ENCODE data around the gene P4HTM.

Gene P4HTM

GRCh38 chr3:48997714-48998637, 7.9 kb downstream of the P4HTM start:
- Histone ChIP-seq H3K36me3 (ENCODE audit: control insufficient read depth in 2 of 2, insufficient read depth in 2 of 2, low read length in 2 of 2) (peaks cover 10 to 12% of the 10 kb centered on the region in 2 donors), H3K9me3 (ENCODE audit: control insufficient read depth in 2 of 2, low read length in 2 of 2) (no peaks in the 10 kb centered on the region), H3K4me3 (ENCODE audit: low read length in 2 of 2) (no peak overlapping the region), H3K27ac (ENCODE audit: low read length) (no peak overlapping the region), H3K27me3 (ENCODE audit: control insufficient read depth in 1 of 2, insufficient read depth in 2 of 2, low read length in 2 of 2) (no peaks in the 10 kb centered on the region), H3K4me1 (ENCODE audit: control insufficient read depth, insufficient read depth, low read length) (no peaks in the 10 kb centered on the region), H3K9ac (ENCODE audit: low read length in 2 of 2) (no peak overlapping the region)

- H3K9me3 ChIP-seq (ENCODE audit: control insufficient read depth in 2 of 2, low read length in 2 of 2): no peaks in the 10 kb centered on the region
- H3K4me1 ChIP-seq (ENCODE audit: control insufficient read depth, insufficient read depth, low read length): no peaks in the 10 kb centered on the region
- no peak overlapping the region for H3K4me3 ChIP-seq (ENCODE audit: low read length in 2 of 2)
- H3K9ac ChIP-seq (ENCODE audit: low read length in 2 of 2): no peak overlapping the region
- no peak overlapping the region for H3K27ac ChIP-seq (ENCODE audit: low read length)
- H3K36me3 ChIP-seq (ENCODE audit: control insufficient read depth in 2 of 2, insufficient read depth in 2 of 2, low read length in 2 of 2): peaks cover 9 to 13% of the 10 kb centered on the region in 2 donors
- no peaks in the 10 kb centered on the region for H3K27me3 ChIP-seq (ENCODE audit: control insufficient read depth in 1 of 2, insufficient read depth in 2 of 2, low read length in 2 of 2)
Measured at GRCh38 chr3:48999085-48999858, 9.2 kb downstream of the P4HTM start.

GRCh38 chr3:49001155-49001554, 11.1 kb downstream of the P4HTM start:
- no peak overlapping the region for H3K4me3 ChIP-seq (ENCODE audit: low read length in 2 of 2)
- peaks cover 3% of the 10 kb centered on the region for H3K4me1 ChIP-seq (ENCODE audit: control insufficient read depth, insufficient read depth, low read length)
- H3K9ac ChIP-seq (ENCODE audit: low read length in 2 of 2): no peak overlapping the region
- H3K27me3 ChIP-seq (ENCODE audit: control insufficient read depth in 1 of 2, insufficient read depth in 2 of 2, low read length in 2 of 2): no peaks in the 10 kb centered on the region
- no peak overlapping the region for H3K27ac ChIP-seq (ENCODE audit: low read length)
- peaks cover 3 to 12% of the 10 kb centered on the region in 2 donors for H3K36me3 ChIP-seq (ENCODE audit: control insufficient read depth in 2 of 2, insufficient read depth in 2 of 2, low read length in 2 of 2)
- H3K9me3 ChIP-seq (ENCODE audit: control insufficient read depth in 2 of 2, low read length in 2 of 2): no peaks in the 10 kb centered on the region

GRCh38 chr3:49004352-49005302, 14.6 kb downstream of the P4HTM start:
- no peak overlapping the region for H3K27ac ChIP-seq (ENCODE audit: low read length)
- H3K4me1 ChIP-seq (ENCODE audit: control insufficient read depth, insufficient read depth, low read length): peaks cover 18% of the 10 kb centered on the region
- no peak overlapping the region for H3K9ac ChIP-seq (ENCODE audit: low read length in 2 of 2)
- no peak overlapping the region for H3K4me3 ChIP-seq (ENCODE audit: low read length in 2 of 2)
- no peaks in the 10 kb centered on the region for H3K27me3 ChIP-seq (ENCODE audit: control insufficient read depth in 1 of 2, insufficient read depth in 2 of 2, low read length in 2 of 2)
- no peaks in the 10 kb centered on the region for H3K9me3 ChIP-seq (ENCODE audit: control insufficient read depth in 2 of 2, low read length in 2 of 2)
- peaks cover 0 to 9% of the 10 kb centered on the region in 2 donors for H3K36me3 ChIP-seq (ENCODE audit: control insufficient read depth in 2 of 2, insufficient read depth in 2 of 2, low read length in 2 of 2)

GRCh38 chr3:49005303-49005680, 15.3 kb downstream of the P4HTM start:
- Histone ChIP-seq H3K9ac (ENCODE audit: low read length in 2 of 2) (no peak overlapping the region), H3K4me1 (ENCODE audit: control insufficient read depth, insufficient read depth, low read length) (peaks cover 18% of the 10 kb centered on the region), H3K4me3 (ENCODE audit: low read length in 2 of 2) (no peak overlapping the region), H3K27ac (ENCODE audit: low read length) (no peak overlapping the region), H3K36me3 (ENCODE audit: control insufficient read depth in 2 of 2, insufficient read depth in 2 of 2, low read length in 2 of 2) (peaks cover 0 to 7% of the 10 kb centered on the region in 2 donors), H3K9me3 (ENCODE audit: control insufficient read depth in 2 of 2, low read length in 2 of 2) (no peaks in the 10 kb centered on the region), H3K27me3 (ENCODE audit: control insufficient read depth in 1 of 2, insufficient read depth in 2 of 2, low read length in 2 of 2) (no peaks in the 10 kb centered on the region)

GRCh38 chr3:49005998-49006397, 16.0 kb downstream of the P4HTM start:
- Histone ChIP-seq H3K27ac (ENCODE audit: low read length) (peak overlapping the region; percentile 97), H3K4me1 (ENCODE audit: control insufficient read depth, insufficient read depth, low read length) (peaks cover 18% of the 10 kb centered on the region), H3K9ac (ENCODE audit: low read length in 2 of 2) (peak overlapping the region; percentile 91 to 94), H3K27me3 (ENCODE audit: control insufficient read depth in 1 of 2, insufficient read depth in 2 of 2, low read length in 2 of 2) (no peaks in the 10 kb centered on the region), H3K9me3 (ENCODE audit: control insufficient read depth in 2 of 2, low read length in 2 of 2) (no peaks in the 10 kb centered on the region), H3K36me3 (ENCODE audit: control insufficient read depth in 2 of 2, insufficient read depth in 2 of 2, low read length in 2 of 2) (peaks cover 0 to 7% of the 10 kb centered on the region in 2 donors), H3K4me3 (ENCODE audit: low read length in 2 of 2) (peak overlapping the region in 1 of 2 donors; percentile 95)

GRCh38 chr3:49006408-49007067, 16.5 kb downstream of the P4HTM start:
- Histone ChIP-seq H3K27me3 (ENCODE audit: control insufficient read depth in 1 of 2, insufficient read depth in 2 of 2, low read length in 2 of 2) (no peaks in the 10 kb centered on the region), H3K4me1 (ENCODE audit: control insufficient read depth, insufficient read depth, low read length) (peaks cover 18% of the 10 kb centered on the region), H3K4me3 (ENCODE audit: low read length in 2 of 2) (peak overlapping the region; percentile 90 to 95), H3K9ac (ENCODE audit: low read length in 2 of 2) (peak overlapping the region; percentile 91 to 94), H3K27ac (ENCODE audit: low read length) (peak overlapping the region; percentile 97), H3K9me3 (ENCODE audit: control insufficient read depth in 2 of 2, low read length in 2 of 2) (no peaks in the 10 kb centered on the region), H3K36me3 (ENCODE audit: control insufficient read depth in 2 of 2, insufficient read depth in 2 of 2, low read length in 2 of 2) (peaks cover 0 to 7% of the 10 kb centered on the region in 2 donors)

- Histone ChIP-seq H3K27ac (ENCODE audit: low read length) (peak within 1 kb of the TSS; percentile 97), H3K9me3 (ENCODE audit: control insufficient read depth in 2 of 2, low read length in 2 of 2) (no peaks in the 10 kb centered on the region), H3K4me1 (ENCODE audit: control insufficient read depth, insufficient read depth, low read length) (peaks cover 18% of the 10 kb centered on the region), H3K4me3 (ENCODE audit: low read length in 2 of 2) (peak within 1 kb of the TSS; percentile 90 to 95), H3K27me3 (ENCODE audit: control insufficient read depth in 1 of 2, insufficient read depth in 2 of 2, low read length in 2 of 2) (no peaks in the 10 kb centered on the region), H3K9ac (ENCODE audit: low read length in 2 of 2) (peak within 1 kb of the TSS; percentile 92 to 94), H3K36me3 (ENCODE audit: control insufficient read depth in 2 of 2, insufficient read depth in 2 of 2, low read length in 2 of 2) (peaks cover 5 to 11% of the 10 kb centered on the region in 2 donors)
Measured at GRCh38 chr3:49007068-49007770, 17.2 kb downstream of the P4HTM start, which contains the start of gene WDR6. Gene WDR6, plus strand, starts transcription at chr3:49007391. Its CDS starts 41 bp downstream, at chr3:49007432.

GRCh38 chr3:49007771-49008528, 17.9 kb downstream of the P4HTM start:
- peaks cover 26% of the 10 kb centered on the region for H3K4me1 ChIP-seq (ENCODE audit: control insufficient read depth, insufficient read depth, low read length)
- peak overlapping the region; percentile 97 for H3K27ac ChIP-seq (ENCODE audit: low read length)
- no peaks in the 10 kb centered on the region for H3K9me3 ChIP-seq (ENCODE audit: control insufficient read depth in 2 of 2, low read length in 2 of 2)
- H3K36me3 ChIP-seq (ENCODE audit: control insufficient read depth in 2 of 2, insufficient read depth in 2 of 2, low read length in 2 of 2): peaks cover 9 to 17% of the 10 kb centered on the region in 2 donors
- H3K9ac ChIP-seq (ENCODE audit: low read length in 2 of 2): peak overlapping the region; percentile 92 to 94
- no peaks in the 10 kb centered on the region for H3K27me3 ChIP-seq (ENCODE audit: control insufficient read depth in 1 of 2, insufficient read depth in 2 of 2, low read length in 2 of 2)
- peak overlapping the region; percentile 90 to 95 for H3K4me3 ChIP-seq (ENCODE audit: low read length in 2 of 2)
